ENCODE measurements around the gene GINS2.

The GINS2 gene

DNA sequence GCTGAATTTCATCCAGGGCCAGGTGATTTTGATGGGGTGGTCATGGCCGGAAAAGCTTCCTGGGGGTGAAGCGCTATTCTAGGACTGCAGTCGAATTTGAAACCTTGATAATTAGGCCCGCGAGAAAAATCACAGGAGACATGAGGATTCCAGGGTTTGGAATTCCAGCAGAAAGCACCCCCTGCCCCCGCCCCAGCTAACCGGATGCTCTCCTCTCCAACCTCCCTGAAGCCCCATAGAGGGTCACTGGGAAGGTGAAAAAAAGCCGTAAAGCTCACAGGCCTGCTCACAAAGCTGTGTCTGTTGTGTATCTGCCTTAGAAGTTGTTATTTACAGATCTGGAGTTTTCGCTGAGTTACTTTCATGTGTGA, 1.2 kb upstream of the GINS2 start:
- DNase-seq (ENCODE audit: low read depth in 2 of 2), result no peak

DNA sequence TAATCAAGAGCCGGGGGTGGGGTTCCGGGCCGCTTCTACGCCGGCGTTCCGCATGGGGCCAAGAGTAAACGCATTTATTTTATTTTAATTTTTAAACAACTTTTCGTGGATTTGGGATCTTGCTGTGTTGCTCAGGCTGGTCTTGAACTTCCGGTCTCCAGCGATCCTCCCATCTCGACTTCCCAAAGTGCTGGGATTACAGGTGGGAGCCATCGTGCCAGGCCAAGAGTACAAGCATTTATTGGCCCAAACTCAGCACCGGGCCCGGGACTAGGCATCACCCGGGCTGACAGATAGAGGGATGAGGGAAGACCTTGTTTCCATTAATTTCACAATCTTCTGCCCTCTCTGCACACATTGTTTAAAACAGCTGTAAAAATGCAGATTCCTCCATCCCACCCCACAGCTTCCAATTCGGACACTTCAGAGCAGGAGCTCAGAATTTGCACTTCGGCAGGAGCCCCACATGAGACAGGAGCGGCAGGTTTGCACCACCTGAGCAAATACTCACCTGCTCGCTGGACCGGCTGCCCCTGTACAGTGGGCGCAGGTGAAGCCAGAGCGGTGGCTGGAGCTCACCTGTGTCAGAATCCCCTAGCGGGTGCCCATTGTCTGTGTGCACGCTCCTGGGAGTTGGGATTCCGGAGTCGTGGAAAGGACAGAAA, 663 bp upstream of the GINS2 start:
- no peak for DNase-seq (ENCODE audit: low read depth in 2 of 2)

DNA sequence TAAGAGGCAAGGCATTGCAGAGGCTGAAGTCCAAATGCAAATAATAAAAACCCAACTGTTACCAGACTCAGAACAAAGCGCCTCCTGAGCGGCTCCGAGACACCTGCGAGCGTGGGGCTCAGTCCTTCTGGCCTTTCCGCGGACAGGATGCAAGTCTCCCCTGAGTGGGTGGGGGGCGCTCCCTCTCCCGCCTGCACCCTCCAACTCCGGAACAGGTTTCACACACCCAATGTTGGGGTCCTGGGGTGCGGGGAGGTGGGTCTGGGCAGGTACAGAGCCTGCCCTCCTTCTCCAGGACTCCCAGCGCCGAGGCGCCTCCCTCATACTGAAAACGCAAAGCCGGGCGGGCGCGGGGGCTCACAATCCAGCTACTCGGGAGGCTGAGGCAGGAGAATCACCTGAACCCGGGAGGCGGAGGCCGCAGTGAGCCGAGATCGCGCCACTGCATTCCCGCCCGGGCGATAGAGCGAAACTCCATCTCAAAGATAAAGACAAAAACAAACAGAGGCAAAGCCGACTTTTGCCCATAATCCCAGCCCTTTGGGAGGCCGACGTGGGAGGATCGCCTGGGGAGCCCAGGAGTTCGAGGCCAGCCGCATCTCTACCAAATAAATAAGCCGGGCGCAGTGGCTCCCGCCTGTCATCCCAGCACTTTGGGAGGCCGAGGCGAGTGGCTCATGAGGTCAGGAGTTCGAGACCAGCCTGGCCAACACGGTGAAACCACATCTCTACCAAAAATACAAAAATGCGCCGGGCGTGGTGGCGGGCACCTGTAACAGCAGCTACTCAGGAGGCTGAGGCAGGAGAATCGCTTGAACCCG, 893 bp downstream of the GINS2 start:
- DNase-seq (ENCODE audit: low read depth in 2 of 2), result no peak

DNA sequence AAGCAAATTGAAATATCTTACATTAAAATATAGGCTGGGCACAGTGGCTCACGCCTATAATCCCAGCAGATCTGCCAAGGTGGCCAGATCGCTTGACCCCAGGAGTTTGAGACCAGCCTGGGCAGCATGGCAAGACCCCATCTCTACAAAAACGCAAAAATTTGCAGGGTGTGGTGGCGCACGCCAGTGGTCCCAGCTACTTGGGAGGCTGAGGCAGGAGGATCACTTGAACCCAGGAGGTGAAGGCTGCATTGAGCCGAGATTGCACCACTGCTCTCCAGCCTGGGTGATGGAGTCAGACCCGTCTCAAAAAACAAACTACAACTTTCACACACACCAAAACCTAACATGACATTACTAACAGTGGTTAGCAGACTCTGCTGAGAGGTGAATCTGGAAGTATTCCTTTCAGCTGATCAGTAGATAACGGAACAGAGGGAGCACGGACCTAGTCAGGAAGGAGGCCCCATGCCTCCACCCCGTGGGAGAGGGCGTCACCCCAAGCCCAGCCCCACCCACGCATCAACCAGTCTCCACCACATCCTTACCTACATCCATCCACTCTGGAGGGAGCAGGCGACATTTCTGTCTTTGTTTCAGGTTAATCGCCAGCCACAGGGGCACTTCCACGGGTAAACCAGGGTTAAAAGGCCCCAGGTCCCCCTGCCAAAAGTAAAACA, 1.7 kb downstream of the GINS2 start:
- DNase-seq (ENCODE audit: low read depth in 2 of 2), result no peak

DNA sequence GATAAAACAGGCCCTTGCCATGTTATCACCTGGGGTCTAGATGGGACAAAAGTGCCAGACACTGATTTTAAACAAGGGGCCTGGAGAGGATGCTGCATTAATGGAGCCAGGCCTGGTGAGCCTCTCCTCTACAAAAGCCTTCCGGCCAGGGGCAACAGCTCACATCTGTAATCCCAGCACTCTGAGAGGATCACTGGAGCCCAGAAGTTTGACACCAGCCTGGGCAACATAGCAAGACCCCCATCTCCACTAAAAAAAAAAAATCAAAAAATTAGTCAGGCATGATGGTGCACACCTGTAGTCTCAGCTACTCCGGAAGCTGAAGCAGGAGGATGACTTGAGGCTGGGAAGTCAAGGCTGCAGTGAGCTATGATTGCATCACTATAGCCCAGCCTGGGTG, 3.5 kb downstream of the GINS2 start:
- DNase-seq (ENCODE audit: low read depth in 2 of 2), result no peak

DNA sequence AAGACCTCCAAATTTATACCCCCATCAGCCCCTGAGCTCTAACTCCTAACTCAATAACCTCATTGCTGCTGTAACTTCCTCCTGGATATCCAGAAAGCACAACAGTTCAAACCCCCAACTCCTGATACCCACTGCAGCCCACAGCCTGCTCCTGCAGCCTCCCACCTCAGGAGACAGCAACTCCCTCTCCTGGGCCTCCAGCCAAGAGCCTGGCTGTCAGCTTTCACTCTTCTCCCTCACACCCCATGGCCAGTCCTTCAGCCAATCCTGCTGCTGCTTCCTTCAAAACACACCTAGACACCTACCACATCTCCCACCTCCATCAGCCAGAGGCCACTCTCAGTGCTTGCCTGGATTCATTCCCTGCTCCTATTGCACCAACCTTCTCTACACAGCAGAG, 5.4 kb downstream of the GINS2 start:
- DNase-seq (ENCODE audit: low read depth in 2 of 2), result no peak

DNA sequence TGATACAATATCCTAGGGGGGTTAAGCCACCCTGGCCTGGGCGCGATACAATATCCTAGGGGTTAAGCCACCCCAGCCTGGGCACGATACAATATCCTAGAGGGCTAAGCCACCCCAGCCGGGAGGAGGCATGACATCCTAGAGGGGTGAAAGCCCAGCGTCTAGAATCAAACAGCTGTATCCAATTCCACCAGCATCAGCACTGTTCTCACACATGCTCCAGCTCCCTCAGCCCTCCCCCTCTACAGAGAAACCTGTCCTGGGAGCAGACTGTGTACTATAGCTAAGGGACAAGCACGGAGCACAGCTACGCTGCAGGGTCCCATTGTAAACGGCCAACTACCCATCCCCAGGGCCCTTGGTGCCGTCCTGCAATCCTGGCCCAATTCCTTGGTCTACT, 6.2 kb downstream of the GINS2 start:
- DNase-seq (ENCODE audit: low read depth in 2 of 2), result no peak

DNA sequence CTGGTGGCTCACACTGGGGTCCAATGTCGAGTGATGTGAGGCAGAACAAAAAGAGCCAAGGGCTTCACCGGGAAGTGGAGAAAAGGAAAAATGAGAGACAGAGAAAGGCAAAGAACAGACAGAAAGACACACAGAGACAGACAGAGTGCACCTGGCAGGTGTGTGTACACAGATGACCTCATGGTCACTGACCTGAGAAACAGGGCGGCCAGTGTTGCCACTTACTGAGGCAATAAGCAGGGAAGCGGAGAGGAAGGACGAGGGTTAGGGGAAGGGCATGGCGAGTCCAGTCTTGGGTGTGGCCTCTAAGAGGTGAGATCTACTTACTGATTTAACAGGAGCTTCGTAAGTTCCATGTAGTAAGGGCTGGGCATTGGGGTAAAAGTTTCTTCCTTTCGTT, 7.5 kb downstream of the GINS2 start:
- no peak for DNase-seq (ENCODE audit: low read depth in 2 of 2)

DNA sequence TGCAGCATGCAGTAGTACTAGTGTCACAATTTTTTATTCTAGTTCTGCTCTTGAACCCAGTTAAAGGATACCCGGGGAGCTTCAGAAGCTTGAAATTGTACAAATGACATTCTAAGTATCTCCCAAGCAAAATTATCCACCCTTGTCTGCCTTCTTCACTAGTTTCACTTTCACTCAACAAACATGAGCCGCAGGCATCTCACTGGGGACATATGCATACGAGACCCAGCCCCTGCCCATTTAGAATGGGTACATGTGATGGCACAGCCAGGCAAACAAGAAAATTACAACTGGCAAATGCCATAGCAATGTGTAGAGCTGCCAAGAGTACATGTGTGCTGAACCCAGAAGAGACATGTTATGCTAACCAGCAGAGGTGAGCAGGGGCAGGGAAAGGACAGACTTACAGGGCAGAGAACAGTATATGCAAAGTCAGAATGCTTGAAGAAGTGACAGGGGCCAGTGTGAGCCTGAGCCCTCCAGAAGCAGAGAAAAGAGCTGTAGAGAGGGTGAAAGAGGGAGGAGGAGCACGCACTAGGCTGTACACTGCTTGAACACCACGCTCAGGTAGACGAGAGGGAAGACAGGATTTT, 8.3 kb downstream of the GINS2 start:
- no peak for DNase-seq (ENCODE audit: low read depth in 2 of 2)

DNA sequence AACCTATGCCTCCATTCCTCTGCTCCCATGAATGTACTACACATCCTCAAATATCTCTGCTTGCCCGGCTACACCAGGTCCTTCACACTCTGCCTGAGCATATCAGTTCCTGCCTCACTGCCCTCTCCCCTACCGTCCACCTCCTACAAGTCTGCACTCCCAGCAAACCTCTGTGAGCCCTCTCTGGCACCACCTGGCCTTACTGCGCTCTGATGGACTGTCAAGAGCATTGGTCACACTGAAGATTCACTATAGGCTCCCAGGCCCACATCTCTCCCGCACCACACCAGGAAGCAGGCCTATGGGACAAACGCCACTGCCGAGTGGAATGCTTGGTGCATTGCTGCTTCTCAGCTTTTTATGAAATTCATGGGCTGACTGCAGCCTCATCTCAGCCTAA, 8.9 kb downstream of the GINS2 start:
- no peak for DNase-seq (ENCODE audit: low read depth in 2 of 2)

DNA sequence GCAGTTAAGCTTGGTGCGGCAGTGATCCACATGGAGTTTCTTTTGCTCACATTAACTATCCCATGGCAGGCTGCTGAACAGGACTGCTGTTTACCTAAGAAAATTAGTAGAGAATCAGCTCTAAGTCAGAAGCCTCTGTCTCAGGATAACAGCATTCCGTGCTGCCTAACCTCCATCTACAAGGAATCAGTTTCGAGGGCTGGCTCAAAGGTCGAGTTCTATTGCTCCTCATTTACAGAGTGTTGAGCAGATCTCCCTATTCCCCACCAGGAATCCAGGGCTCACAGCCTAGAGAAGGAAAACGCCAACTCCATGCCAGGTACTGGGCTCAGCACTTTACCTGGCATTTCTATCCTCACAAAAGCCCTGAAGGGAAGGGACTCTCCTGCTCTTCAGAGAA, 9.9 kb downstream of the GINS2 start:
- DNase-seq (ENCODE audit: low read depth in 2 of 2), result no peak

DNA sequence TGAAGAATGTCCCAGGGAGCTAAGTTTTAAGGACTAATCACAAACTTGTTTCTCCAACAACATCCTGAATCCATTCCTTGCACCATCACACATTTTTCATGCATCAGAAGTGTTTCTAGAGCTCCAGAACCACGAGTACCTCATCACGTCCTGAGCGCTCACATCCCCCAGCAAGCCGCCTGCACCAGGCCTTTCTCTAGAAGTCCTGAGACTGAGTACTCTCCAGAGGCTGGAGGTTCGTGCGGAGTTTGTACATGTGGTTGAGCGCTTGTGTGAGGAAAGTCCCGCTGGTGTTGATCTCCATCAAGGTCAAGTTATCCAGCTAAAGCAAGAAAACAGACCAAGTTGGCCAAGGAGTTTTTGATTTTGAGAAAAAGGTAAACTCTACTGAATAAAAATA, 10.7 kb downstream of the GINS2 start:
- DNase-seq (ENCODE audit: low read depth in 2 of 2), result no peak

DNA sequence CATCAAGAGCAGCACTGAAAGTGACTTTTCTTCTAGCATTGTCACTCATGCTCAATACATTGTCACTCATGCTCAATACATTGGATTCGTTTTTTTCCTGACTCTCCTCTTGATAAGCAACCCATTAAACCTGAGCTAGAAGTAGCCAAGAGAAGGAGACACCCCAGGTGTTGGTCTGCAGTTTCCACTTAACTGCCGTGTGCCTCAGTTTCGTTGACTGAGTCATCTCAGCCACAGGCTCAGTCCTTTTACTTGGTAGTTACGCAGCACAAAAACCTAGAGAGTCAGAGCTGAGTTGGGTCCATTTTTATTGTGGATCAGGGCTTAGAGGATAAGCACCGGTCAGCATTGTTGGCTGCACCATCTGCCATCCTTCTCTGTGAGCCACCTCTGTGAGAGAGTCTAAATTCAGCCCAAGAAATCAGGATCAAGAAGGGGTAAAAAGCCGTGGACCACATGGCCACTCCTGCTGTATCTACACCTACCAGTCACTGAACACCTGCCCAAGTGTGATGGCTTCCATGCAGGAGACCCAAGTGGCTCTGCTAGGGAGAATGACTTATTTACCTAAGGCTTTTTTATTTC, 11.3 kb downstream of the GINS2 start:
- DNase-seq (ENCODE audit: low read depth in 2 of 2), result no peak

DNA sequence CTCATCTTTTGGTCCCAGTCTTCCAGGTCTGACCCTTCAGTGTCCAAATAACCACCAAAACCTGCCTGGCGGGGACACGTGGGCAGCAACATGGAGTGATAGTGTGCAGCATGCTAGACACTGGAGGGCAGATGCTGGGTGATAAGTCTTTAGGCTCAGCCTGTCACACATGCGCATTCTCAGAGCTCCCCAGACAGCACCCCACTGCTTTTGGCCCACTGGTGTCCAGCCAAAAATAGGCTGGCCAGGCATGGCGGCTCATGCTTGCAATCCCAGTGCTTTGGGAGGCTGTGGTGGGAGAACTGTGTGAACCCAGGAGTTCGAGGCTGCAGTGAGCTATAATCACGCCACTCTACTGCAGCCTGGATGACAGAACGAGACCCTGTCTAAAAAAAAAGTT, 12.3 kb downstream of the GINS2 start:
- no peak for DNase-seq (ENCODE audit: low read depth in 2 of 2)

DNA sequence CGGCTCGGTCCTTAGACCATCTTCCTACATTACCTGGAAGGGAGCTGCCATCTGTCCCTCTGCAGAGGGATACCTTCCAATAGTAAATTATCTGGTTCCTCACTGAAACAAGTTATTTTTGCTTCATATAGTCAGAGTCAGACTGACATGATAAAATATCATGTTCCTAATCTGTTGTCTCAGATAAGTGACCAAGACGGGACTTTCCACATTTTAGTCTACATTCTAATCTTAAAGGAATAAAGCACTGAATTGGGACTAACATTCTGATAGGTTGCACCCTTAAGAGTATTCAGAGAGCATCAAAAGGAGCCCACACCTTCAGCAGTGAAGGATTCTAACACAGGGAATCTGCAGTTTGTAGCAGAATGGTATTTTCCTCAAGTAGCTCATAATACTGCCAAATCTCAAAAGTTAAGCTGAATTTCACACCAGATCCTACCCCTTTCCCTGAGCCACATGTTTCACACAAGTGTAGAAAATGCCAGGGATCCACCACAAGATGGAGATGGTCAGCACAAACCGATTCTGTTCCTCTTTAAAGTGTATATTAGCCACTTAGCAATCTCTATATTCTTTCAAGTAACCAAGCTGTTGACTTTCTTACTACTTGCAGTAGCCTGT, 13.4 kb downstream of the GINS2 start:
- no peak for DNase-seq (ENCODE audit: low read depth in 2 of 2)

DNA sequence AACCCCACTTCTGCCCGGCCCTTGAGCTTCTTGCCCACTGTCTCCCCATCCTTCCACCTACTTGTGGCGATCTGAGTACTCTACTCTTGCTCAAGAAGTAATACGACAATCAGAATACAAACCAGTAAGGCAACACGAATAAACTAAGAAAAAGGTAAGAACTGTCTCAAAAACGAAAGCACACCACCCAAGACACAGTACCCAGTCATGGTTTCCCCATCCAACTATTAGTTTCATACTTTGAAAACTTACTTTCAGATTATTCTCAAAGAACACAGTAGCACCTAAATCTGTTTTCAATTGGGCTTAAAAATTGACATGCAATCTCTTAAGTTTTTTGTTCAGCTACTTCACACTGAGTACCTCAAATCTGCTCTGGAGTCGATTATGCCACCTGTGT, 13.9 kb downstream of the GINS2 start:
- no peak for DNase-seq (ENCODE audit: low read depth in 2 of 2)

DNA sequence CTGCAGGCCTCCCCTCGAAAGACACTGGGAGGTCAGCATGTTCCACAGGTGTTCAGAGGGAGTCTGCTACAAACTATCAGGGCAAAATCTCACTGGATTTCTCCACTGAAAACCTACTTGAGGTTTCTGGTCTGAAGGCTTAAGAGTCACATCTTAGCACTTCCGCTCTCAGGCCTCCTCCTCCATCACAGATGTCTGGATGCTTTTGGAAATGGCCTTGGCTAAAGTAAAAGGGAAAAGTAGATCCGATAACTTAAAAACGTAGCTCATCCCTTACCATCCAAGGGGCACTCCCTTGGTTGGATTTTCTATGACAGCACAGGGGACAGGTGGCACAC, 14.4 kb downstream of the GINS2 start:
- no peak for DNase-seq (ENCODE audit: low read depth in 2 of 2)

DNA sequence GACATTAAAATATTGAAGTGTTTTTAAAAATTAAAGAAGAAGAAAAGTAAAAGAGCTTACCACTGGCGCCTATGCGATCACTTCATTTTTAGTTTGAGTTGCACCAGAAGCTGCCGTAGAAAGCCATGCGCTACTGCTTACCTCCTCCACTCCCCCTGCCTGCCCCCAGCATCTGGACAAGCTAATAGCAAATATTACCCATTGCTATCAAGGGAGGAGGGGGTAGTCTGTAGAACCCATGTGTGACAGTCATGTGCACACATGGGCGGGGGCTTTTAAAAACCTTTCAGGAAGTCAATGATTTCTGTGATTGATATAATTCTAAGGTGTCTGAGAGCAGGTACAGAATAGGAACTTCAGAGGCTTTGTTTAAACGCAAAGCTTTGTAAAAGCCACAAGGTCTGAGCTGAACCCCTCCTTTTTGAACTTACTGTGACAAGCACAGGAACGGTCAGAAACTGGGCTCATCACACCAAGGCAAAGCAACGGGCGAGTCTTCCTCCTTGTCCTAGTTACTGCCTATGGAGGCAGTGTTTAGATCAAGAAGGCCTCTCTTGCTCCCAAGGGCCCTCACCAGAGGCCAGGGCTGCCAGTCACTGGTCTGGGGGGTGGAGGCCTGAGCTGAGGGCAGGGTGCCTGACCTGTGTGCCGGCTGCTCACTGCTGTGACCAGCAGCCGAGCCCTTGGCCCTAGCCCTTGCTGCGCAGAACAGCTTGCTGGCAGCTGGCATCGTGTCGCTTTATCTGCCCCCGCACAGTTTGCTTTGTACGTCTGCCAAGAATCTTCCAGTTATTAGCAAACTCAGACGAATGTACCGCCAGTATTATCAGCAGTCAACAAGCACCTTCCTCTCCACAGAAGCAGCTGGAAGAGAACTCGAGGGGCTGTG, 15.0 kb downstream of the GINS2 start:
- no peak for DNase-seq (ENCODE audit: low read depth in 2 of 2)

DNA sequence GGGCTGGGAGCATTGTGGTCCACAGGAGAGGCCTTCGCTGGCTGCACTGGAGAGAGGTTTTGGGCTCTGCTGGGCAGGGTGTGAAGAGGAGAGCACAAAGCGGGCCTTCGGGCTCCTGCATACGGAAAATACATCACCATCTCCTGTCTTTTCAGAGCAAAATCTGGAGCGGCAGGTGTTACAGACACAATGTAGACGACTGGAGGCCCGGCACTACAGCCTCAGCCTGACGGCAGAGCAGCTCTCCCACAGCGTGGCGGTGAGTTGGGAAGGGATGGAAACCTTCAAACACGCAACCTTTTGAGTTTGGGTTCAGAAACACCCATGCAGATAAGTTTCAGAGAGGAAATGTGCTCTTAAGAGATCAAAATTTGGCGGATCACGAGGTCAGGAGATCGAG, 17.9 kb downstream of the GINS2 start:
- no peak for DNase-seq (ENCODE audit: low read depth in 2 of 2)

DNA sequence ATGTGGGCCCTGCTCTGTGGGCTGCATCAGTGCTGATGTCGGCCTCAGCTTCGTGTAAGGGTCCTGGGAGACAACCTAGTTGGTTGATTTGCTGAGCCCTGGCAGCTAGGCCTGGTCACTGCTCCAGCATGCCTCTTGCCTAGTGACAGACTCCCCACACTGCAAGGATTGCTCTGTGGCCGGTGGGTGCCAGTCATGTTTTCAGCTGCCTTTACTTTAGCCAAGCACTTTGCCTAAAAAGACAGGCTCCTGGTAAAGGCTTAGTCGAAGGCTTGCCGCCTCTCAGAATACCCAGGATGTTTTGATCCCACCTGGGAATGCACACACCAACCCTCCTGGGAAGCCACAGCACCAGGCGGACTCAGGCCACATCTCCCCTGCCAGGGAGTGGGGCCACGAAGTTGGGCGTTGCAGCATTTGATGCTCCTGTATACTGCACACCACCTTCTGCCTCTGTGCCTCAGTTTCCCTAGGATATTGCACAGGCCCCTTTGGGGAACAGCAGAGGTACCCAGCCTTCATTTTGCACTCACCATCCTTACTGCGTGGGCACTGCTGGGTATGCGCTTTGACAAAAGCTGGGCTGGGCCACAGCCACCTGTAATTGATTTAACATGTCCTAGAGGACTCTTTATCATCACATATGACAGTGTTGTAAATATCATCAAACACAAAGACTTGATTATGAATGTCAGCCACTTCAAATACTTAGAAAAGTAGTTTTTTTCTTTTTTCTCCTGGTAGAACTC, 19.9 kb downstream of the GINS2 start:
- DNase-seq (ENCODE audit: low read depth in 2 of 2), result no peak
